SU-DHL-6 (cell line): ENCODE results near the gene KCNIP4.

ENCODE experiments used
- H2AFZ ChIP-seq: fragments of 200-600 bp; sonication (generic); 2 replicates; pipeline ENCODE4 v1.6.1; 2014; ENCODE audit warnings: low read depth, mild to moderate bottlenecking, moderate library complexity, mixed read lengths, antibody characterized with exemption, low read length; ENCODE audit not compliant: severe bottlenecking
- H3F3A ChIP-seq: fragments of 200-600 bp; shearing (Covaris generic); 2 replicates; pipeline ENCODE4 v1.6.0; 2016; ENCODE audit warnings: antibody characterized with exemption, mild to moderate bottlenecking; ENCODE audit not compliant: insufficient read depth
- H3K27ac ChIP-seq: fragments of 200-600 bp; sonication (generic); 2 replicates; pipeline ENCODE4 v1.5.1; 2016; ENCODE audit warnings: low read depth, mild to moderate bottlenecking, low read length, moderate library complexity, mixed read lengths
- H3K27me3 ChIP-seq: fragments of 200-600 bp; sonication (generic), shearing (Covaris generic); 2 replicates; pipeline ENCODE4 v1.6.0; 2014; ENCODE audit warnings: mild to moderate bottlenecking, low read length
- H3K36me3 ChIP-seq: fragments of 200-600 bp; sonication (generic); 2 replicates; pipeline ENCODE4 v1.6.1; 2014; ENCODE audit warnings: mild to moderate bottlenecking, low read length, mixed read lengths
- H3K4me2 ChIP-seq: fragments of 300-600, 200-600 bp; shearing (Covaris generic), sonication (generic); 2 replicates; pipeline ENCODE4 v1.6.0; 2014; ENCODE audit warnings: low read length, low read depth, mild to moderate bottlenecking; ENCODE audit not compliant: poor library complexity, severe bottlenecking
- H3K4me3 ChIP-seq: fragments of 200-600 bp; sonication (generic); 2 replicates; pipeline ENCODE4 v1.5.1; 2014; ENCODE audit warnings: antibody characterized with exemption, low read length, mild to moderate bottlenecking, mixed read lengths; ENCODE audit not compliant: insufficient read depth, poor library complexity, severe bottlenecking
- H3K79me2 ChIP-seq: fragments of 200-600 bp; sonication (generic); 2 replicates; pipeline ENCODE4 v1.6.1; 2014; ENCODE audit warnings: mild to moderate bottlenecking, low read length, moderate library complexity; ENCODE audit not compliant: insufficient read depth
- H3K9ac ChIP-seq: fragments of 200-600 bp; sonication (generic); 2 replicates; pipeline ENCODE4 v1.7.0; 2014; ENCODE audit warnings: mild to moderate bottlenecking, low read length
- H3K9me2 ChIP-seq: fragments of 200-600 bp; sonication (generic); replicated peaks from 2 replicates; pipeline ENCODE4 v1.6.1; 2014; ENCODE audit warnings: low read length; ENCODE audit not compliant: insufficient read depth
- H3K9me3 ChIP-seq: fragments of 200-600 bp; sonication (generic); 2 replicates; pipeline ENCODE4 v1.6.1; 2014; ENCODE audit warnings: low read length, mixed read lengths; ENCODE audit not compliant: insufficient read depth
- H4K20me1 ChIP-seq: fragments of 200-600 bp; sonication (generic); 2 replicates; pipeline ENCODE4 v1.6.1; 2014; ENCODE audit warnings: low read depth, mild to moderate bottlenecking, antibody characterized with exemption, low read length, moderate library complexity, mixed read lengths
- EZH2phosphoT487 ChIP-seq: fragments of 200-600 bp; sonication (generic), shearing (Covaris generic); conservative IDR thresholded peaks from 2 replicates; pipeline ENCODE4 v1.6.1; 2018; ENCODE audit warnings: mild to moderate bottlenecking, antibody characterized with exemption, low read length, moderate library complexity, mixed read lengths
- TF ChIP-seq, protein P1 (sequence below): fragments of 200-600 bp; sonication (generic); IDR thresholded peaks from one replicate; pipeline ENCODE4 v1.5.1; 2017; ENCODE audit warnings: antibody characterized with exemption, mild to moderate bottlenecking, low read length, moderate library complexity; ENCODE audit not compliant: insufficient read depth, poor library complexity, severe bottlenecking

Gene KCNIP4

GRCh38 chr4:20983763-20984575 is 964.6 kb downstream of the KCNIP4 start:
- Histone ChIP-seq H4K20me1 (no peaks in the 10 kb centered on the region), H3K9ac (no peak overlapping the region), H3K79me2 (no peaks in the 10 kb centered on the region), H3F3A (no peaks in the 10 kb centered on the region), H3K27ac (no peak overlapping the region), H3K27me3 (no peaks in the 10 kb centered on the region), H2AFZ (no peak overlapping the region), H3K4me3 (no peak overlapping the region), H3K4me2 (no peak overlapping the region), H3K36me3 (no peaks in the 10 kb centered on the region), H3K9me2 (no peaks in the 10 kb centered on the region), H3K9me3 (no peaks in the 10 kb centered on the region)
- TF ChIP-seq EZH2phosphoT487: no peak
- TF ChIP-seq, protein P1, sequence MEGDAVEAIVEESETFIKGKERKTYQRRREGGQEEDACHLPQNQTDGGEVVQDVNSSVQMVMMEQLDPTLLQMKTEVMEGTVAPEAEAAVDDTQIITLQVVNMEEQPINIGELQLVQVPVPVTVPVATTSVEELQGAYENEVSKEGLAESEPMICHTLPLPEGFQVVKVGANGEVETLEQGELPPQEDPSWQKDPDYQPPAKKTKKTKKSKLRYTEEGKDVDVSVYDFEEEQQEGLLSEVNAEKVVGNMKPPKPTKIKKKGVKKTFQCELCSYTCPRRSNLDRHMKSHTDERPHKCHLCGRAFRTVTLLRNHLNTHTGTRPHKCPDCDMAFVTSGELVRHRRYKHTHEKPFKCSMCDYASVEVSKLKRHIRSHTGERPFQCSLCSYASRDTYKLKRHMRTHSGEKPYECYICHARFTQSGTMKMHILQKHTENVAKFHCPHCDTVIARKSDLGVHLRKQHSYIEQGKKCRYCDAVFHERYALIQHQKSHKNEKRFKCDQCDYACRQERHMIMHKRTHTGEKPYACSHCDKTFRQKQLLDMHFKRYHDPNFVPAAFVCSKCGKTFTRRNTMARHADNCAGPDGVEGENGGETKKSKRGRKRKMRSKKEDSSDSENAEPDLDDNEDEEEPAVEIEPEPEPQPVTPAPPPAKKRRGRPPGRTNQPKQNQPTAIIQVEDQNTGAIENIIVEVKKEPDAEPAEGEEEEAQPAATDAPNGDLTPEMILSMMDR: no peak

- Histone ChIP-seq H3K9me2 (no peaks in the 10 kb centered on the region), H3K27ac (no peak overlapping the region), H3K9me3 (no peaks in the 10 kb centered on the region), H3K36me3 (no peaks in the 10 kb centered on the region), H3K4me3 (no peak overlapping the region), H3K9ac (no peak overlapping the region), H2AFZ (no peak overlapping the region), H3K79me2 (no peaks in the 10 kb centered on the region), H3K27me3 (no peaks in the 10 kb centered on the region), H3F3A (no peaks in the 10 kb centered on the region), H3K4me2 (no peak overlapping the region), H4K20me1 (no peaks in the 10 kb centered on the region)
- no peak for TF ChIP-seq EZH2phosphoT487
- TF ChIP-seq, protein P1: no peak
Observed at GRCh38 chr4:20982544-20982943, 966.0 kb downstream of the KCNIP4 start.

DNA sequence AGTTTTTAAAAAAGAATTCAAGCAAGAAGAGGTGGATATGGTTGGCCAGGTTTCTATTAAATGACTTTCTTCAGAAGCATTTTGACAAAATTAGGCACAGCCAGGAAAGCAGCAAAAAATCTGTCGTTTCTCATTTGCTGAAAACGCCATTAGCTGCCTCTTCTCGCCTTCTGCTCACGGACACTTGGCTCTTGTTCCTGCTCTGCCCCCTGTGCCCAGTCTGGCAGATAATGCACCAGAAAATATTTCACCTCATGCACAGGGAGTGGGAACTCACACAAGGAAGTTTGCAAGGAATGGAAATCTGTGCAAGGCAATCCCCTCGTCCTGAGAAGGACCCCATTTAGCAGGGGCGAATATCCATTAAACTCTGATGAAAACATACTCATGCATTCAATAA is 988.3 kb downstream of the KCNIP4 start:
- Histone ChIP-seq H3K27ac (no peak overlapping the region), H3F3A (no peaks in the 10 kb centered on the region), H3K79me2 (no peaks in the 10 kb centered on the region), H3K36me3 (no peaks in the 10 kb centered on the region), H3K9ac (no peak overlapping the region), H3K4me2 (no peak overlapping the region), H3K9me3 (no peaks in the 10 kb centered on the region), H3K27me3 (no peaks in the 10 kb centered on the region), H3K4me3 (no peak overlapping the region), H2AFZ (no peak overlapping the region), H4K20me1 (no peaks in the 10 kb centered on the region), H3K9me2 (no peaks in the 10 kb centered on the region)
- no peak for TF ChIP-seq EZH2phosphoT487
- TF ChIP-seq, protein P1: no peak
